Heart left ventricle (tissue), 13 donors: ENCODE results near the gene RNF167.

Source experiments
- POLR2A ChIP-seq, 2 donors: fragments of 450-650 bp; IDR thresholded peaks; one replicate each; pipeline ENCODE4 v1.6.1; 2017; ENCODE audit warnings: antibody characterized with exemption in 2 of 2, mild to moderate bottlenecking in 2 of 2, moderate library complexity in 2 of 2
- TF ChIP-seq, protein P1 (sequence below), 12 donors: fragments of 200-600 bp; sonication (generic) in 4 of 12; IDR thresholded peaks; one replicate each; pipeline versions ENCODE4 v1.5.0 to v1.8.0; 2018 to 2022; ENCODE audit warnings: antibody characterized with exemption in 12 of 12, mild to moderate bottlenecking in 5 of 12
- donor health status: ischemic (EF 13 %, LVEDD 7.1; RV severe dilation, severe dysfunction).
- donor health status: DM: no; HTN: yes; CAD: no.
- donor health status: DM: no; HTN: no; CAD: no.
- donor health status: ischemic (EF 25% LVEDD 6.9; RV normal size, moderate dysfunction).
- donor health status: ischemic (EF 25% LVEDD 5.7; RV mildly dilated, moderate dysfunction).
- donor health status: ischemic (EF 35%, LVEDD 5.7; RV mildly dilated, moderate dysfunction).
- donor health status: nonischemic (EF 11% LVEDD 7.7; RV severe dilation, severe dysfunction).
- donor health status: DM: yes; HTN: yes; CAD: no.
- donor health status: PGD.
- donor health status: ischemic (EF 29% LVEDD 5.4; RV normal size, mild dysfunction).
- donor health status: nonischemic (EF 23%, LVEDD 6.1; RV moderate dilation, normal function).

GRCh38 chr17:4944163-4944553, 4.1 kb downstream of the RNF167 start:
- TF ChIP-seq, protein P1, sequence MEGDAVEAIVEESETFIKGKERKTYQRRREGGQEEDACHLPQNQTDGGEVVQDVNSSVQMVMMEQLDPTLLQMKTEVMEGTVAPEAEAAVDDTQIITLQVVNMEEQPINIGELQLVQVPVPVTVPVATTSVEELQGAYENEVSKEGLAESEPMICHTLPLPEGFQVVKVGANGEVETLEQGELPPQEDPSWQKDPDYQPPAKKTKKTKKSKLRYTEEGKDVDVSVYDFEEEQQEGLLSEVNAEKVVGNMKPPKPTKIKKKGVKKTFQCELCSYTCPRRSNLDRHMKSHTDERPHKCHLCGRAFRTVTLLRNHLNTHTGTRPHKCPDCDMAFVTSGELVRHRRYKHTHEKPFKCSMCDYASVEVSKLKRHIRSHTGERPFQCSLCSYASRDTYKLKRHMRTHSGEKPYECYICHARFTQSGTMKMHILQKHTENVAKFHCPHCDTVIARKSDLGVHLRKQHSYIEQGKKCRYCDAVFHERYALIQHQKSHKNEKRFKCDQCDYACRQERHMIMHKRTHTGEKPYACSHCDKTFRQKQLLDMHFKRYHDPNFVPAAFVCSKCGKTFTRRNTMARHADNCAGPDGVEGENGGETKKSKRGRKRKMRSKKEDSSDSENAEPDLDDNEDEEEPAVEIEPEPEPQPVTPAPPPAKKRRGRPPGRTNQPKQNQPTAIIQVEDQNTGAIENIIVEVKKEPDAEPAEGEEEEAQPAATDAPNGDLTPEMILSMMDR (IDR thresholded peaks at IDR 0.05), result no peak
- no peak for TF ChIP-seq POLR2A (IDR thresholded peaks at IDR 0.05)
